ENCODE results near the gene CYP2A7.
"Not testable (repeated sequence)": the region's sequence is repeated elsewhere in the genome, so short reads cannot be mapped to it uniquely, and the experiment has no call there.

CYP2A7 gene, protein sequence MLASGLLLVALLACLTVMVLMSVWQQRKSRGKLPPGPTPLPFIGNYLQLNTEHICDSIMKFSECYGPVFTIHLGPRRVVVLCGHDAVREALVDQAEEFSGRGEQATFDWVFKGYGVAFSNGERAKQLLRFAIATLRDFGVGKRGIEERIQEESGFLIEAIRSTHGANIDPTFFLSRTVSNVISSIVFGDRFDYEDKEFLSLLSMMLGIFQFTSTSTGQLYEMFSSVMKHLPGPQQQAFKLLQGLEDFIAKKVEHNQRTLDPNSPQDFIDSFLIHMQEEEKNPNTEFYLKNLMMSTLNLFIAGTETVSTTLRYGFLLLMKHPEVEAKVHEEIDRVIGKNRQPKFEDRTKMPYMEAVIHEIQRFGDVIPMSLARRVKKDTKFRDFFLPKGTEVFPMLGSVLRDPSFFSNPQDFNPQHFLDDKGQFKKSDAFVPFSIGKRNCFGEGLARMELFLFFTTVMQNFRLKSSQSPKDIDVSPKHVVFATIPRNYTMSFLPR

DNA sequence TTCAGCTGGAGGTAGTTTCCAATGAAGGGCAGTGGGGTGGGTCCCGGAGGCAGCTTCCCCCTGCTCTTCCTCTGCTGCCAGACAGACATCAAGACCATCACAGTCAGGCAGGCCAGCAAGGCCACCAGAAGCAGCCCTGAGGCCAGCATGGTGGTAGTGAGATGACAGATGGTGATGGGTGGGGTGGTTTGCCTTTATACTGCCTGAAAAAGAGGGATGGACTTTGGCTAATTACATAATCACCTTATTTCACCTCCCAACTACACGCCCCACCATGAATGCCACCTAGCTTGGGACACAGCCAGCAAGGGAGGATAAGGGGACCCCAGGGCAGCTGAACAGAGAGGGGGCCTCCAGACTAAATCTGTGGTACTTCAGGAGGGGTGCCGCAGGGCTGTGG, at the start of gene CYP2A7:
TSS of gene CYP2A7 (minus strand) at position 170 of the 400 bp plus-strand sequence. CDS start at position 149, 21 bp downstream.
- not testable (repeated sequence) for DNase-seq (ENCODE audit: low spot score)

DNA sequence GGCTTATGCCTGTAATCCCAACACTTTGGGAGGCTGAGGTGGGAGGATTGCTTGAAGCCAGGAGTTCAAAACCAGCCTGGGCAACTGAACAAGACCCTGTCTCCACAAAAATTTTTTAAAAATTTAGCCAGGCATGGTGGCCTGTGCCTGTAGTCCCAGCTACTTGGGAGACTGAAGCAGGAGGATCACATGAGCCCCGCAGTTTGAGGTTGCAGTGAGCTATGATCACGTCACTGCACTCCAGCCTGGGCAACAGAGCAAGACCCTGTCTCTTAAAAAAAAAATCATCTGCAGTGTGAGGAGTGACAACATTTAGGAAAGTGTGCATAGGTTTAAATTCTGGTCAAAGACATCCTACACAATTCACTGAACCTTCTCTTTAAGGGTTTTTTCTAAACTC, 48.8 kb upstream of the CYP2A7 start:
- DNase-seq (ENCODE audit: low spot score) = not testable (repeated sequence)

DNA sequence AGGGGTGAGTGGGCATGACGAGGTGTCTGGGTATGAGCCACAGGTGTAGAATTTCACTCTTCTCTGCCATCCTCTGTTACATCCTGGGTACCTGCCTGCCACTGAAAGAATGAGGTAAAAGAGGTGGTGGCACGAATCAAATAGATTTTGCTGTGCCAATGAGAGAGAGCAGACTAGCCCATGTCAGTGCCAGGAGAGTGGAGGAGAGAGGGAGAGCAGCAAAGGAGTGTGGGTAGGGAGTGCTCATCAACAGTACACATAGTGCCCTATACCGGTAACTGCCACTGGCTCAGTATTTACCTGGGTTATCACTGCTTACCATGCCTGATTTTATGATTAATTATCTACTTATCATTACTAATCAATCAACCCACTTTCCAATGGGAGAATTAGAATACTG, 47.9 kb upstream of the CYP2A7 start:
- not testable (repeated sequence) for DNase-seq (ENCODE audit: low spot score)

DNA sequence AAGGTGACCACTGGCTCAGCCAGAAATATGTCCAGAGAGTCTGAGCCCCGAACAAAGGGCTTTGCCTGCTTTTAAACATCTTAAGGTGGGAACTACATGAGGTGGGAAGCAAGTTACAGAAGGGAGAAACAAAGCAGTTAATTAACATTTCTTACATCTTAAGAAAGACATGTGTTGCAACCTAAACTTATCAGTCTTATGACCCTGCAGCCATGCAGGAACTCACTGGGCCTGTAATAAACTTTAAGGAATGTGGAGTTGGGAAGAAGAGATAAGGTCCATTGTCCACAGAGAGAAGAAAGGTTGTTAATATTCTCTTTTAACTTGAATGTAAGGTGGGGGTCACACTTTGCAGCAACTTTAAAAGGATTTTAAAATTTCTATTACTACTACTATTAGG, 46.8 kb upstream of the CYP2A7 start:
- DNase-seq (ENCODE audit: low spot score) = no peak

DNA sequence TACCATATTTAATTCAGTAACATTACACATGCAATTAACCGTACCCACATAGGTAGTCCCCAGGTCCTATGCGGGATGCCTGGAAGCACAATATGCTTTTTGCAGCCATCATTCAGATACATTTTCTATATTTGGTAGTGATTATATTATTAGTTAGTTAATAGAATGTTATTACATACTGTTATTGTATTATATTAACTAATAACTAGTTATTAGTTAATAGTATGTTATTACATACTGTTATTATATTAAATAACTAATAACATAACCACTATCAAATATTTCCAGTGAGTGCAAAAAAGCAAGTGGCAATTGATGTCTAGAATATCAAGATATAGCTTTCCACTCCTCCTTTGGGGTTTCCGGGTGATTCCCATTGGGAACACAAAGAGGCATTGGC, 45.5 kb upstream of the CYP2A7 start:
- no peak for DNase-seq (ENCODE audit: low spot score)

DNA sequence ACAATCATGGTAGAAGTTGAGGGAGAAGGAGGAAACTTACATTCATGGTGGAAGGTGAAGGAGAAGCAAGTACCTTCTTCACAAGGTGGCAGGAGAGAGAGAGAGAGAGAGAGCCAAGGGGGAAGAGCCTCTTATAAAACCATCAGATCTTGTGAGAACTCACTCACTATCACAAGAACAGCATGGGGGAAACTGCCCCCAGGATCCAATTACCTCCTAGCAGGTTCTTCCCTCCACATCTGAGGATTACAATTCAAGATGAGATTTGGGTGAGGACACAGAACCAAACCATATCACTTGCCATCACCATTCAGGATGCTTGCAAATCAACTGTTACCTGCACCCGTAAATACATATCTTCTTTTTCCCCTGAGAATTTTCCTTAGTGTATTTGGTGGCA, 44.2 kb upstream of the CYP2A7 start:
- not testable (repeated sequence) for DNase-seq (ENCODE audit: low spot score)

DNA sequence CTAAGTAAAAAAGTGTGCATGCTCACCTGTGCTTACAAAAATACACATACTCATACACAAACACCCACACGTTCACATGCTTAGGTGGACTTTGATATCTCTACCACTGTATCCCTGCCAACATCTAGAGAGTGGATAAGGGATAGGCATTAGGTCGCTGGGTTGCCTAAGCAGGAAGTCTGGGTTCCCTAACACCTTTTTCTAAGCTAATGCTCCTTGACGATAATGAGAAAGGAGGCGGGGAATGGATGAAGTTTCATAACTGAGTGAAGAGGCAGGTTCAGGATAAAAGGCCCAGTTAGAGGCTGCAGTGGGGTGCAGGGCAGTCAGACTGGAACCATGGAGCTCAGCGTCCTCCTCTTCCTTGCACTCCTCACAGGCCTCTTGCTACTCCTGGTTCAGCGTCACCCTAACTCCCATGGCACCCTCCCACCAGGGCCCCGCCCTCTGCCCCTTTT, 41.9 kb upstream of the CYP2A7 start:
- no peak for DNase-seq (ENCODE audit: low spot score)

DNA sequence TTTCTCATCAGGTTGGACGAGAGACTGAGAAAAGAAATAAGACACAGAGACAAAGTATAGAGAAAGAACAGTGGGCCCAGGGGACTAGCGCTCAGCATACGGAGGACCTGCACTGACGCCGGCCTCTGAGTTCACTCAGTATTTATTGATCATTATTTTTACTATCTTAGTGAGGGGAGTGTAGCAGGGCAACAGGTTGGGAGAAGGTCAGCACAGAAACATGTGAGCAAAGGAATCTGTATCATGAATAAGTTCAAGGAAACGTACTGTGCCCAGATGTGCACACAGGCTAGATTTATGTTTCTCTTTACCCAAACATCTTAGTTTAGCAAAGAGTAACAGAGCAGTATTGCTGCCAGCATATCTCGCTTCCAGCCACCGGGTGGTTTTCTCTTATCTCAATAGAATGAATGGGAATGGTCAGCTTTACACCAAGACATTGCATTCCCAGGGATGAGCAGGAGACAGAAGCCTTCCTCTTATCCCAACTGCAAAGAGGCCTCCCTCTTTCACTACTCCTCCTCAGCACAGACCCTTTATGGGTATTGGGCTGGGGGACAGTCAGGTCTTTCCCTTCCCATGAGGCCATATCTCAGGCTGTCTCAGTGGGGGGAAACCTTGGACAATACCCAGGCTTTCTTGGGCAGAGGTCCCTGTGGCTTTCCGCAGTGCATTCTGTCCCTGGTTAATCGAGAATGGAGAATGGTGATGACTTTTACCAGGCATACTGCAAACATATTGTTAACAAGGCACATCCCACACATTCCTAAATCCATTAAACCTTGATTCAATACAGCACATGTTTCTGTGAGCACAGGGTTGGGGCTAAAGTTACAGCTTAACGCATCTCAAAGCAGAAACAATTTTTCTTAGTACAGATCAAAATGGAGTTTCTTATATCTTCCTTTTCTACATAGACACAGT, 40.5 kb upstream of the CYP2A7 start:
- DNase-seq (ENCODE audit: low spot score) = not testable (repeated sequence)

DNA sequence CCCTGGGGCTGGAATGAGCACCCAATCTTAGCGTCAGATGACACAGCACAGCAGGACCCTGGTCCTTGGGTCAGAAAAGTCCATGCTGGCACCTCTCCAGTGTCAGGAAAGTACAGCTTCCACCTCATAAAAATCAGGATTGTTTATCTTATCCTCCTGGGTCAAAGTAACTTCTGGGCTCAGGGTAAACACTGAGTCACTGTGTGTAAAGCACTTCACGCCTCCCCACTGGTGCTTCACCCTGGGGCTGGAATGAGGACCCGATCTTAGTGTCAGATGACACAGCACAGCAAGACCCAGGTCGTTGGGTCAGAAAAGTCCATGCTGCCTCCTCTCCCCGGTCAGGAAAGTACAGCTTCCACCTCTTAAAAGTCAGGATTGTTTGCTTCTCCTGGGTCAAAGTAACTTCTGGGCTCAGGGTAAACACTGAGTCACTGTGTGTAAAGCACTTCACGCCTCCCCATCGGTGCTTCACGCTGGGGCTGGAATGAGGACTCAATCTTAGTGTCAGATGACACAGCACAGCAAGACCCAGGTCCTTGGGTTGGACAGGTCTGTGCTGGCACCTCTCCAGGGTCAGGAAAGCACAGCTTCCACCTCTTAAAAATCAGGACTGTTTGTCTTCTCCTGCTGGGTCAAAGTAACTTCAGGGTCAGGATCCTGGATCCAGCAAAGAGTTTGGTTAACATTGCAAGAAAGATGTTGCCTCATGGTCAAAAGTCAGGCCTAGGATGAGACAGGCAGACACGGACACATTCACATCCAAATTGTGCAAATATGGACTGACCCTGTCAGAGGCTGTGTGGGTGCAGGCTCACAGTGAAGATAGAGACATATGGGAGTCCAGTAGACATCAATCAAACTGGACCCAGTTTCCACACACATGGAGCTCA, 39.2 kb upstream of the CYP2A7 start:
- DNase-seq (ENCODE audit: low spot score) = no peak

DNA sequence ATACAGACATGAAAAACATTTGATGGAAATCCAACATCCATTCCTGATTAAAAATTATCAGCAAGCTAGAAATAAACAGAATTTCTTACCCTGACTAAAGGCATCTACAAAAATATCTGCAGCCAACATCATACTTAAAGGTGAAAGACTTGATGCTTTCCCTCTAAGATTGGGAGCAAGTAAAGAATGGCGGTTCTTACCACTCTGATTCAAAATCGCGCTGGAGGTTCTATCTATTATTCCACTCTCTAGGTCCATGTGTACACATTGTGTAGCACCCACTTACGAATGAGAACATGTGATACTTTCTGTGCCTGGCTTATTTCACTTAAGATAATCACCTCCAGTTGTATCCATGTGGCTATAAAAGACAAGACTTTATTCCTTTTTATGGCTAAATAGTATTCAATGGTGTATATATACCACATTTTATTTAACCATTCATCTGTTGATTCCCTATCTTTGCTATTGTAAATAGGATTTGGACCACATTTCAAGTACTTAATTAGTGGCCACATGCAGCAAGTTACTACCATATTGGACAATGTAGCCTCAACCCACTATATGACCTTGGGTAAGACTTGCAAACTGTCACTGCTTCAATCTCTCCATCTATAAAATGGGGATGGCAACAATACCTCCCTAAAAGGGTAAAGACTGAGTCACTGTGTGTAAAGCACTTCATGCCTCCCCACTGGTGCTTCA, 38.4 kb upstream of the CYP2A7 start:
- no peak for DNase-seq (ENCODE audit: low spot score)

DNA sequence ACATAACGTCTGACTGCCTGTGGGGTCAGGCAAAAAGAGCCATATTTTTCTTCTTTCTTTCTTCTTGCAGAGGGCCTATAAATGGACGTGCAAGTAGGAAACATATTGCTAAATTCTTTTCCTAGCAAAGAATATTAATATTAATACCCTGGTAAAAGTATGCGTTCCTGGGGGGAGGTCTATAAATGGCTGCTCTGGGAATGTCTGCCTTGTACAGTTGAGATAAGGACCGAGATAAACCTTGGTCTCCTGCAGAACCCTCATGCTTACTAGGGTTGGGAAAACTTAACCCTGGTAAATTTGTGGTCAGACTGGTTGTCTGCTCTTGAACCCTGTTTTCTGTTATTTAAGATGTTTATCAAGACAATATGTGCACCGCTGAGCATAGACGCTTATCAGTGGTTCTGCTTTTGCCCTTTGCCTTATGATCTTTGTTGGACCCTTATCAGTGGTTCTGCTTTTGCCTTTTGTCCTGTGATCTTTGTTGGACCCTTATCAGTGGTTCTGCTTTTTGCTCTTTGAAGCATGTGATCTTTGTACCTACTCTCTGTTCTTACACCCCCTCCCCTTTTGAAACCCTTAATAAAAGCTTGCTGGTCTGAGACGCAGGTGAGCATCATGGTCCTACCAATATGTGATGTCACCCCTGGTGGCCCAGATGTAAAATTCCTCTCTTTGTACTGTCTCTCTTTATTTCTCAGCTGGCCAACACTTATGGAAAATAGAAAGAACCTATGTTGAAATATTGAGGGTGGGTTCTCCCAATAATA, 37.7 kb upstream of the CYP2A7 start:
- not testable (repeated sequence) for DNase-seq (ENCODE audit: low spot score)

DNA sequence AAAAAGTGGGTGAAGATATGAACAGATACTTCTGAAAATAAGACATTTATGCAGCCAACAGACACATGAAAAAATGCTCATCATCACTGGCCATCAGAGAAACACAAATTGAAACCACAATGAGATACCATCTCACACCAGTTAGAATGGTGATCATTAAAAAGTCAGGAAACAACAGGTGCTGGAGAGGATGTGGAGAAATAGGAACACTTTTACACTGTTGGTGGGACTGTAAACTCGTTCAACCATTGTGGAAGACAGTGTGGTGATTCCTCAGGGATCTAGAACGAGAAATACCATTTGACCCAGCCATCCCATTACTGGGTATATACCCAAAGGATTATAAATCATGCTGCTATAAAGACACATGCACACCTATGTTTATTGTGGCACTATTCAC, 36.3 kb upstream of the CYP2A7 start:
- DNase-seq (ENCODE audit: low spot score) = not testable (repeated sequence)

DNA sequence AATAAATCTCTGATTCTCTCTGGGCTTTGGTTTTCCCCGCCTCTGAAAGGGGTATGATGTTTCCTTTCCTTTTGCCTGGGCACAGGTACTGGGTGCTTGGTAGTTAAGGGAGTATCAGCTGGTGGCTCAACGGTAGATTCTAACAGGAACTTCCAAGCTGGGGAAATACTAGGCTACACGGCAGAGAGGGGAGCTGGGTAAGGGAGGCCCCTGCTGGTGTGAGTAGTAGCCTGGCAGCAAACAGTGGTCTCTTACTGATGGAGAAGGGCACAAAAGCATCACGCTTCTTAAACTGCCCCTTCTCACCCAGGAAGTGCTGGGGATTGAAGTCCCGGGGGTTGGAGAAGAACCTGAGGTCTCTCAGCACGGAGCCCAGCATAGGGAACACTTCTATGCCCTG, 26.9 kb upstream of the CYP2A7 start:
- DNase-seq (ENCODE audit: low spot score) = no peak

DNA sequence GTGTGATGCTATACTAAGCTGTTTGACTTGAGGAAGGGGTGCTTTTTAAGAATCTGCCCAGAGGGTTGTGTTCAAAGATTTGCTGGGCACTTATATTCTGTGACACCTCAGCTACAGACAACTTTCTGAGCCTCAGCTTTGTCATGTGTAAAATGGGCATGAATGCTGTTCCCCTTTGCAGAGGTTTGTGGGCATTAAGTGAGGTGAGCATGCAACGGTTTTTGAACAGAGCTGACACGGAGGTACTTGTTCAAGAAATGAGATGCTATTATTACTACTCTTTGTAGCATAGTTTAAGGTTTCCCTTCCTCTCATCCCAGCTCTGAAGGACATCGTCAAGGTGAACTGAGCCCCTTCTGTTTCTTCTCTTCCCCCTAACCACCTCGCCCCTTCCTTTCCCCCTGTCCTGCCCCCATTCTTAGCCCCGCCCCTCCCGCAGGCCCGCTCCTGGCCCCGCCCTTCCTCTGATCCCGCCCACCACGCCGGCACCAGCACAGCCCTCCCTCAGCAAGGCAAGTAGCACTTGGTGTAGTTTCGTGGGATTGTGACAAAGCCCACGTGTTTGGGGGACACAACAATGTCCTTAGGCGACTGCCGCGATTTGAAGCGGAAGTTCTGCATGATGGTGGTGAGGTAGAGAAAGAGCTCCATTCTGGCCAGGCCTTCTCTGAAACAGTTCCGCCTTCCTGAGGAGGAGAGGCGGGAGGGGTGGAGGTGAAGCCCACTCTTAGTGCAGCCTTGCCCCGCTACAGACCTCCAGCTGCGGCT, 26.1 kb upstream of the CYP2A7 start:
- peak; percentile 91 for DNase-seq (ENCODE audit: low spot score)

DNA sequence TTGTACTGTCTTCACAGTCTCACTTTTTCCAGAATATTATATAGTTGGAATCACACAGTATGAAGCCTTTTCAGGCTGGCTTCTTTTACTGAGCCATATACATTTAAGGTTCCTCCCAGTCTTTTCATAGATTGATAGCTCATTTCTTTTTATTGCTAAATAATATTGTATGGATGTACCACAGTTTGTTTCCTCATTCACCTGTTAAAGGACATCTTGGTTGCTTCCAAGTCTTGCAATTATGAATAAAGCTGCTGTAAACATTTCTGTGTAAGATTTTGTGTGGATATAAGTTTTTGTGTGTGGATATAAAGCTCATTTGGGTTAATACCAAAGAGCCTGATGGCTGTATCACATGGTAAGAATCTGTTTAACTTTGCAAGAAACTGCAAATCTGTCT, 24.5 kb upstream of the CYP2A7 start:
- DNase-seq (ENCODE audit: low spot score) = no peak

DNA sequence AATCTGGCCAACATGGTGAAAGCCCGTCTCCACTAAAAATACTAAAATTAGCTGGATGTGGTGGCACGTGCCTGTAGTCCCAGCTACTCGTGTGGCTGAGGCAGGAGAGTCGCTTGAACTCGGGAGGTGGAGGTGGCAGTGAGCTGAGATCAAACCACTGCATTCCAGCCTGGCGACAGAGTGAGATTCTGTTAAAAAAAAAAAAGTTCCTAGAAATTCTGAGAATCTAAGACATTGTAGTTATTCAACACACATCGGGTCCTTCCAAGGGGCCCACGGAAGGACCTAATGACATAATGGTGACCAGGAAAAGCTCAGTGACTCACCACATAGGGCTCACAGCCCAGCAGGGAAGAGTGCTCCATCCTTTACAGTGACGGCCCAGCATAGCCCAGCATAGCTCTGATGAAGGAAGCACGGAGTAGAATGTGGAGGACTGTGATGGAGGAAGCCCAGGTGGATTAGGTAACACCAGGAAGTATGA, 22.7 kb upstream of the CYP2A7 start:
- DNase-seq (ENCODE audit: low spot score) = not testable (repeated sequence)

DNA sequence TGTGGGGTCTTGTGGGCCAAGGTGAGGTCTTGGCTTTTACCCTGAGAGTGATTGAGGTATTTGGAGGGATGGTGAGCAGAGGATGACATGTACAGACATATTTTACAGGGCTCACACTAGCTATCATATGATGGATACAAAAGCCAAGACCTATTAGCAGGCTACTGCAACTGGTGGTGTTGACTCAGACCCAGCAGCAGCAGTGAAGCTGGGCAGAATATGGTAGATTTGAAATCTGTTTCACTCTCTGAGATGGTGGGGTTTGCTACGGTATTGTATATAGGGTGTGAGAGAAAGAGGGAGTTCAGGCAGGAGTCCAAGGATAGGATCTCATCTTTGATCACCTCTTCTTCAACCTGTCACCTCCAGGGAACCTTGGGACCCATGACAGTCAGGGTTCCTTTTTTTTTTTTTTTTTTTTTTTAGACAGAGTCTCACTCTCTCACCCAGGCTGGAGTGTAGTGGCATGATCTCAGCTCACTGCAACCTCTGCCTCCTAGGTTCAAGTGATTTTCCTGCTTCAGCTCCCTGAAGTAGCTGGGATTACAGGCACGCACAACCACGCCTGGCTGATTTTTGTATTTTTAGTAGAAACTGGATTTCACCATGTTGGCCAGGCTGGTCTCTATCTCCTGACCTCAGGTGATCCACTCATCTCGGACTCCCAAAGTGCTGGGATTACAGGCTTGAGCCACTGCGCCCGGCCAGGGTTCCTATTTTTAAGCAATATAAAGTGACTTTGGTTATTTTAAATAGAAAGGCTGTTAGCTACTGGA, 20.1 kb upstream of the CYP2A7 start:
- not testable (repeated sequence) for DNase-seq (ENCODE audit: low spot score)

DNA sequence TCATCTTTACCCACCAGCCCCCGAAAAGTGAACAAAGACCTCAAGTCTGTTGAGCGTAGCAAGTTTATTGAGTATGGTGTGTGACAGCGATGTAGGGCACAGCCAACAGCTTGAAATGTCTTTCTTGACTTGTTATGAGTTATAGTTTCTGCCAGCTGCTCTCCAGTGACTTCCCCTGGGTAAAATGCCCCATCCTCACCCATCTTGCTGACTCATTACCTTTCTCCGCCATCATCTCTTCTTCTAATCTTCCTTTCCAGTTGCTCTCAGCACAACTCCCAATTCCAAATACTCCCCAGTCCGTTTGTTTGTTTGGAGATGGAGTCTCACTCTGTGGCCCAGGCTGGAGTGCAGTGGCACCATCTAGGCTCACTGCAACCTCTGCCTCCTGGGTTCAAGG, 18.5 kb upstream of the CYP2A7 start:
- not testable (repeated sequence) for DNase-seq (ENCODE audit: low spot score)
